HCT116 (cell line): ENCODE results near the gene DDB1. TPM values are rescaled to one million over a fixed set of nuclear protein-coding genes. Genes with fewer than 3 reads are reported as not detected.

Experiments
- ATAC-seq: fragments of 200-7000 bp; cut with Tn5 transposase; 2 replicates; pipeline ENCODE4 v1.9.1; 2020; ENCODE audit warnings: mild to moderate bottlenecking, moderate library complexity
- BruUV-seq: library from RNA; stranded (reverse); fragments of 400-500 nt; replicated peaks from 2 replicates; lab custom pipeline; 2021; lab: Mats Ljungman, UMichigan
- CTCF ChIA-PET: fragments of 300-600 bp; sonication (Branson Sonifier 250); formaldehyde crosslinking; loops from one replicate; lab custom pipeline; 2021; ENCODE audit warnings: antibody characterized with exemption; lab: Charles Lee
- POLR2A ChIA-PET: fragments of 300-600, 350-600 bp; sonication (Branson Sonifier 250); formaldehyde crosslinking; loops from one replicate; lab custom pipeline; 2021; ENCODE audit warnings: antibody characterized with exemption; lab: Charles Lee
- RAD21 ChIA-PET, 2 experiments: fragments of 300-600 bp; sonication (Branson Sonifier 250); formaldehyde crosslinking; loops; one replicate each; lab custom pipeline; 2023; ENCODE audit warnings: low total read pairs in 2 of 2; ENCODE audit not compliant: uncharacterized antibody in 2 of 2, unreplicated experiment in 2 of 2, low non-redundant PET in 1 of 2; lab: Charles Lee
- DNase-seq: peaks from one replicate; pipeline ENCODE4 v3.0.0-alpha.2; 2010; ENCODE audit warnings: low read depth, low spot score
- H2AFZ ChIP-seq: fragments of 200-600 bp; shearing (Covaris generic), sonication (generic); 2 replicates; pipeline ENCODE4 v1.6.1; 2017; ENCODE audit warnings: low read depth, mixed run types, mixed read lengths, antibody characterized with exemption, low read length; ENCODE audit not compliant: poor library complexity, severe bottlenecking
- H3K27ac ChIP-seq: 2 replicates; pipeline ENCODE4 v1.5.1; 2012; ENCODE audit warnings: low read depth, low read length
- H3K27me3 ChIP-seq: fragments of 200-600 bp; sonication (generic); 2 replicates; pipeline ENCODE4 v1.6.1; 2016; ENCODE audit warnings: mixed run types, low read length, mixed read lengths; ENCODE audit not compliant: insufficient read depth
- H3K36me3 ChIP-seq, 2 experiments: fragments of 200-500 bp in 1 of 2; fragments of 200-600 bp in 1 of 2; sonication (Bioruptor generic) in 1 of 2; sonication (generic) in 1 of 2; 2 replicates each; pipeline versions ENCODE4 v1.5.1 to v1.6.1; 2014 to 2016; ENCODE audit warnings: low read length in 2 of 2, inconsistent platforms in 1 of 2, mixed read lengths in 1 of 2, mixed run types in 1 of 2; ENCODE audit not compliant: insufficient read depth in 2 of 2, control insufficient read depth in 1 of 2
- H3K4me1 ChIP-seq, 2 experiments: fragments of 200-600 bp in 1 of 2; sonication (generic) in 1 of 2; 2 replicates each; pipeline versions ENCODE4 v1.5.1 to v1.6.1; 2012 to 2017; ENCODE audit warnings: low read length in 2 of 2, inconsistent platforms in 1 of 2, mild to moderate bottlenecking in 1 of 2, mixed read lengths in 1 of 2, mixed run types in 1 of 2, moderate library complexity in 1 of 2; ENCODE audit not compliant: insufficient read depth in 2 of 2, control insufficient read depth in 1 of 2
- H3K4me2 ChIP-seq: fragments of 200-600 bp; sonication (generic); 2 replicates; pipeline ENCODE4 v1.6.1; 2017; ENCODE audit warnings: mixed run types, low read length, mixed read lengths
- H3K4me3 ChIP-seq, 2 experiments: fragments of 200-600 bp in 1 of 2; sonication (generic) in 1 of 2; replicated peaks in 1 of 2; 2 replicates each; pipeline ENCODE4 v1.5.1; 2011 to 2016; ENCODE audit warnings: low read length in 2 of 2, control low read depth in 1 of 2, low read depth in 1 of 2, mild to moderate bottlenecking in 1 of 2, mixed read lengths in 1 of 2, mixed run types in 1 of 2
- H3K79me2 ChIP-seq: fragments of 200-600 bp; sonication (generic); 2 replicates; pipeline ENCODE4 v1.6.1; 2017; ENCODE audit warnings: mild to moderate bottlenecking, mixed run types, low read length, moderate library complexity, mixed read lengths; ENCODE audit not compliant: insufficient read depth
- H3K9ac ChIP-seq: fragments of 200-600 bp; sonication (generic); 2 replicates; pipeline ENCODE4 v1.6.1; 2016; ENCODE audit warnings: low read length, mixed read lengths
- H3K9me2 ChIP-seq: fragments of 200-600 bp; sonication (generic), shearing (Covaris generic); 2 replicates; pipeline ENCODE4 v1.6.1; 2017; ENCODE audit warnings: mixed run types, mild to moderate bottlenecking, moderate library complexity; ENCODE audit not compliant: insufficient read depth
- H3K9me3 ChIP-seq, 2 experiments: fragments of 200-500 bp in 1 of 2; fragments of 200-600 bp in 1 of 2; sonication (Bioruptor generic) in 1 of 2; sonication (generic) in 1 of 2; 2 replicates each; pipeline ENCODE4 v1.6.1; 2014 to 2017; ENCODE audit warnings: low read length in 2 of 2, mixed read lengths in 2 of 2, inconsistent platforms in 1 of 2, low read depth in 1 of 2, mild to moderate bottlenecking in 1 of 2, mixed run types in 1 of 2, moderate library complexity in 1 of 2; ENCODE audit not compliant: control insufficient read depth in 1 of 2, insufficient read depth in 1 of 2
- H4K20me1 ChIP-seq: fragments of 200-600 bp; sonication (generic), shearing (Covaris generic); 2 replicates; pipeline ENCODE4 v1.6.1; 2017; ENCODE audit warnings: mixed run types, mild to moderate bottlenecking, moderate library complexity; ENCODE audit not compliant: insufficient read depth
- ATF3 ChIP-seq: IDR thresholded peaks from 2 replicates; pipeline ENCODE4 v1.6.1; 2012
- CBX3 ChIP-seq: IDR thresholded peaks from 2 replicates; pipeline ENCODE4 v1.6.1; 2012; ENCODE audit warnings: low read depth
- CEBPB ChIP-seq: IDR thresholded peaks from 2 replicates; pipeline ENCODE4 v1.6.1; 2012; ENCODE audit warnings: low read depth
- EGR1 ChIP-seq: IDR thresholded peaks from 2 replicates; pipeline ENCODE4 v1.6.1; 2012; ENCODE audit warnings: low read depth
- ELF1 ChIP-seq: IDR thresholded peaks from 2 replicates; pipeline ENCODE4 v1.6.1; 2012; ENCODE audit warnings: low read depth, borderline replicate concordance
- EZH2 ChIP-seq: fragments of 200-600 bp; sonication (generic); IDR thresholded peaks from 2 replicates; pipeline ENCODE4 v1.6.1; 2017; ENCODE audit warnings: antibody characterized with exemption, mixed run types
- EZH2phosphoT487 ChIP-seq: fragments of 200-600 bp; IDR thresholded peaks from 2 replicates; pipeline ENCODE4 v1.6.1; 2018; ENCODE audit warnings: antibody characterized with exemption, borderline replicate concordance
- FOSL1 ChIP-seq: IDR thresholded peaks from 2 replicates; pipeline ENCODE4 v1.6.1; 2012; ENCODE audit warnings: low read depth
- JUND ChIP-seq: IDR thresholded peaks from 2 replicates; pipeline ENCODE4 v1.6.1; 2012
- MAX ChIP-seq: IDR thresholded peaks from 2 replicates; pipeline ENCODE4 v1.6.1; 2012
- ZFX ChIP-seq: fragments of 450-650 bp; IDR thresholded peaks from 2 replicates; pipeline ENCODE4 v1.6.1; 2017
- ZNF274 ChIP-seq: fragments of 200-500 bp; sonication (Bioruptor generic); IDR thresholded peaks from 2 replicates; pipeline ENCODE4 v1.6.1; 2014; ENCODE audit warnings: mild to moderate bottlenecking, low read depth, low read length, inconsistent platforms
- intact Hi-C: fragments of 100-400 bp; cut with micrococcal nuclease; formaldehyde crosslinking; loops from 2 replicates; pipeline ENCODE4 v1.10.0; 2022
- total RNA-seq: library from RNA; stranded (reverse); gene quantifications from one replicate; pipeline ENCODE4 v1.2.1, GENCODE V29; 2021; ENCODE audit not compliant: unreplicated experiment
- TF ChIP-seq, protein P1 (sequence below): IDR thresholded peaks from 2 replicates; pipeline ENCODE4 v1.6.1; 2012; ENCODE audit warnings: low read depth
- TF ChIP-seq, protein P2 (sequence below): IDR thresholded peaks from 2 replicates; pipeline ENCODE4 v1.6.1; 2011; ENCODE audit warnings: mild to moderate bottlenecking, low read length, moderate library complexity; ENCODE audit not compliant: insufficient replicate concordance; ENCODE audit errors: extremely low read depth

DDB1 gene
- total RNA-seq, 1 experiment from 2014 or later = 269 TPM

GRCh38 chr11:61331651-61332050, 1.3 kb downstream of the DDB1 start:
- DNase-seq (no peak), ATAC-seq (no peak)
- Histone ChIP-seq H2AFZ (no peak overlapping the region), H3K4me1 (peaks cover 28 to 46% of the 10 kb centered on the region in 2 experiments), H3K4me3 (peak overlapping the region; percentile 85 to 97), H3K9ac (peak overlapping the region; percentile 97), H3K79me2 (peaks cover 87% of the 10 kb centered on the region), H3K9me3 (no peaks in the 10 kb centered on the region), H3K27ac (no peak overlapping the region), H3K27me3 (no peaks in the 10 kb centered on the region), H3K9me2 (no peaks in the 10 kb centered on the region), H3K36me3 (peaks cover 23 to 27% of the 10 kb centered on the region in 2 experiments), H4K20me1 (no peaks in the 10 kb centered on the region), H3K4me2 (peak overlapping the region; percentile 93)
- ChIA-PET CTCF (no interaction called here), POLR2A (interaction anchor here (0.9 kb wide), 1 partner anchor 54 kb away, joined by 3 read pairs; no protein-coding TSS in a partner anchor), RAD21 (no interaction called here)
- TF ChIP-seq EGR1 = no peak
- no peak for TF ChIP-seq EZH2phosphoT487
- TF ChIP-seq ELF1 = no peak
- no peak for TF ChIP-seq ZFX
- TF ChIP-seq, protein P1, sequence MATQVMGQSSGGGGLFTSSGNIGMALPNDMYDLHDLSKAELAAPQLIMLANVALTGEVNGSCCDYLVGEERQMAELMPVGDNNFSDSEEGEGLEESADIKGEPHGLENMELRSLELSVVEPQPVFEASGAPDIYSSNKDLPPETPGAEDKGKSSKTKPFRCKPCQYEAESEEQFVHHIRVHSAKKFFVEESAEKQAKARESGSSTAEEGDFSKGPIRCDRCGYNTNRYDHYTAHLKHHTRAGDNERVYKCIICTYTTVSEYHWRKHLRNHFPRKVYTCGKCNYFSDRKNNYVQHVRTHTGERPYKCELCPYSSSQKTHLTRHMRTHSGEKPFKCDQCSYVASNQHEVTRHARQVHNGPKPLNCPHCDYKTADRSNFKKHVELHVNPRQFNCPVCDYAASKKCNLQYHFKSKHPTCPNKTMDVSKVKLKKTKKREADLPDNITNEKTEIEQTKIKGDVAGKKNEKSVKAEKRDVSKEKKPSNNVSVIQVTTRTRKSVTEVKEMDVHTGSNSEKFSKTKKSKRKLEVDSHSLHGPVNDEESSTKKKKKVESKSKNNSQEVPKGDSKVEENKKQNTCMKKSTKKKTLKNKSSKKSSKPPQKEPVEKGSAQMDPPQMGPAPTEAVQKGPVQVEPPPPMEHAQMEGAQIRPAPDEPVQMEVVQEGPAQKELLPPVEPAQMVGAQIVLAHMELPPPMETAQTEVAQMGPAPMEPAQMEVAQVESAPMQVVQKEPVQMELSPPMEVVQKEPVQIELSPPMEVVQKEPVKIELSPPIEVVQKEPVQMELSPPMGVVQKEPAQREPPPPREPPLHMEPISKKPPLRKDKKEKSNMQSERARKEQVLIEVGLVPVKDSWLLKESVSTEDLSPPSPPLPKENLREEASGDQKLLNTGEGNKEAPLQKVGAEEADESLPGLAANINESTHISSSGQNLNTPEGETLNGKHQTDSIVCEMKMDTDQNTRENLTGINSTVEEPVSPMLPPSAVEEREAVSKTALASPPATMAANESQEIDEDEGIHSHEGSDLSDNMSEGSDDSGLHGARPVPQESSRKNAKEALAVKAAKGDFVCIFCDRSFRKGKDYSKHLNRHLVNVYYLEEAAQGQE = no peak
- TF ChIP-seq FOSL1 = no peak
- no peak for TF ChIP-seq JUND
- TF ChIP-seq, protein P2, sequence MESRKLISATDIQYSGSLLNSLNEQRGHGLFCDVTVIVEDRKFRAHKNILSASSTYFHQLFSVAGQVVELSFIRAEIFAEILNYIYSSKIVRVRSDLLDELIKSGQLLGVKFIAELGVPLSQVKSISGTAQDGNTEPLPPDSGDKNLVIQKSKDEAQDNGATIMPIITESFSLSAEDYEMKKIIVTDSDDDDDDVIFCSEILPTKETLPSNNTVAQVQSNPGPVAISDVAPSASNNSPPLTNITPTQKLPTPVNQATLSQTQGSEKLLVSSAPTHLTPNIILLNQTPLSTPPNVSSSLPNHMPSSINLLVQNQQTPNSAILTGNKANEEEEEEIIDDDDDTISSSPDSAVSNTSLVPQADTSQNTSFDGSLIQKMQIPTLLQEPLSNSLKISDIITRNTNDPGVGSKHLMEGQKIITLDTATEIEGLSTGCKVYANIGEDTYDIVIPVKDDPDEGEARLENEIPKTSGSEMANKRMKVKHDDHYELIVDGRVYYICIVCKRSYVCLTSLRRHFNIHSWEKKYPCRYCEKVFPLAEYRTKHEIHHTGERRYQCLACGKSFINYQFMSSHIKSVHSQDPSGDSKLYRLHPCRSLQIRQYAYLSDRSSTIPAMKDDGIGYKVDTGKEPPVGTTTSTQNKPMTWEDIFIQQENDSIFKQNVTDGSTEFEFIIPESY = no peak
- no peak for TF ChIP-seq CBX3
- TF ChIP-seq ATF3 = no peak
- no peak for TF ChIP-seq EZH2
- TF ChIP-seq ZNF274 = no peak
- no peak for TF ChIP-seq MAX
- TF ChIP-seq CEBPB = no peak
- intact Hi-C loops = loop anchor here (2.0 kb wide), 1 partner anchor 61 kb away; the partner anchor contains the start of gene TMEM216
- no TSS peak for BruUV-seq
